Natural killer cell (primary cell): Measurements from ENCODE around the gene ANKRD63. TPM values are rescaled to one million over a fixed set of nuclear protein-coding genes. Genes with fewer than 3 reads are reported as not detected.

Experiments
- ATAC-seq, 3 donors: fragments of 150-1000 bp in 2 of 3; fragments of 200-7000 bp in 1 of 3; cut with Tn5 transposase; 1 replicate in 1 of 3; 2 replicates in 2 of 3; pipeline ENCODE4 v1.10.0; 2021; ENCODE audit warnings: mild to moderate bottlenecking in 2 of 3, moderate library complexity in 2 of 3
- DNase-seq, 2 donors: peaks; one replicate each; pipeline versions ENCODE4 v3.0.0 to v3.0.0-alpha.2; 2013 to 2021; ENCODE audit warnings: mixed read lengths in 1 of 2
- H3K27ac ChIP-seq: one replicate; pipeline ENCODE4 v1.5.1; 2013; ENCODE audit warnings: mild to moderate bottlenecking, low read length
- H3K27me3 ChIP-seq: one replicate; pipeline ENCODE4 v1.6.1; 2013; ENCODE audit warnings: low read length; ENCODE audit not compliant: control insufficient read depth, insufficient read depth
- H3K36me3 ChIP-seq: one replicate; pipeline ENCODE4 v1.6.1; 2013; ENCODE audit warnings: low read length; ENCODE audit not compliant: control insufficient read depth, insufficient read depth
- H3K4me1 ChIP-seq: one replicate; pipeline ENCODE4 v1.6.1; 2013; ENCODE audit warnings: low read length; ENCODE audit not compliant: control insufficient read depth, insufficient read depth
- H3K4me3 ChIP-seq: one replicate; pipeline ENCODE4 v1.5.1; 2013; ENCODE audit warnings: low read length
- H3K9me3 ChIP-seq: one replicate; pipeline ENCODE4 v1.6.1; 2013; ENCODE audit warnings: low read length; ENCODE audit not compliant: control insufficient read depth, insufficient read depth
- H3K27ac Mint-ChIP-seq, 2 donors: one replicate each; pipeline ENCODE4 v1.8.0; 2022; ENCODE audit warnings: mild to moderate bottlenecking in 2 of 2, mixed read lengths in 2 of 2, moderate library complexity in 1 of 2
- H3K27me3 Mint-ChIP-seq, 2 donors: one replicate each; pipeline ENCODE4 v1.8.0; 2022; ENCODE audit warnings: low read depth in 2 of 2, mixed read lengths in 2 of 2
- H3K36me3 Mint-ChIP-seq: one replicate; pipeline ENCODE4 v1.8.0; 2022; ENCODE audit warnings: mixed read lengths
- H3K4me1 Mint-ChIP-seq, 2 donors: one replicate each; pipeline ENCODE4 v1.8.0; 2022; ENCODE audit warnings: mixed read lengths in 2 of 2
- H3K4me3 Mint-ChIP-seq: one replicate; pipeline ENCODE4 v1.8.0; 2022; ENCODE audit warnings: mild to moderate bottlenecking, moderate library complexity, mixed read lengths
- H3K9me3 Mint-ChIP-seq, 2 donors: one replicate each; pipeline ENCODE4 v1.8.0; 2022; ENCODE audit warnings: mixed read lengths in 2 of 2
- CTCF ChIP-seq: fragments of 200-600 bp; IDR thresholded peaks from one replicate; pipeline ENCODE4 v1.8.0; 2022; ENCODE audit warnings: antibody characterized with exemption
- WGBS: methylation state at CpG from one replicate; pipeline ENCODE4 v1.1.7; 2013; ENCODE audit warnings: missing lambda C conversion rate; ENCODE audit not compliant: insufficient coverage; 5-methylcytosine and 5-hydroxymethylcytosine counted together
- intact Hi-C: fragments of 100-400 bp; cut with micrococcal nuclease; formaldehyde crosslinking; loops from one replicate; pipeline ENCODE4 v1.14.2; 2022
- total RNA-seq, 4 donors: library from RNA; stranded (reverse); fragments of 120-200 nt in 1 of 4; gene quantifications; one replicate each; pipeline versions ENCODE4 v1.2.3 to v1.2.4, GENCODE V29; 2013 to 2022

ANKRD63 gene
- total RNA-seq, 3 donors from 2014 or later (not counting 1 experiment from before 2014, with no cell fraction given): not detected

- no peaks in the 10 kb centered on the region for H3K36me3 Mint-ChIP-seq
- no peak for TF ChIP-seq CTCF
- H3K27me3 Mint-ChIP-seq: peaks cover 0 to 2% of the 10 kb centered on the region in 2 donors
- ATAC-seq: no peak
- DNase-seq: no peak
- Histone ChIP-seq H3K4me1 (peaks cover 36% of the 10 kb centered on the region), H3K4me3 (no peak overlapping the region), H3K9me3 (no peaks in the 10 kb centered on the region), H3K27me3 (no peaks in the 10 kb centered on the region), H3K27ac (no peak overlapping the region), H3K36me3 (no peaks in the 10 kb centered on the region)
- H3K4me3 Mint-ChIP-seq: no peak overlapping the region
- WGBS: 87% methylated on average over 7 of the region's 7 CpGs
- intact Hi-C loops: loop anchor here (10.0 kb wide), 1 partner anchor 116 kb away; no protein-coding TSS in a partner anchor
- H3K9me3 Mint-ChIP-seq: no peaks in the 10 kb centered on the region
- no peak overlapping the region for H3K27ac Mint-ChIP-seq
- H3K4me1 Mint-ChIP-seq: peaks cover 22 to 41% of the 10 kb centered on the region in 2 donors
Observed at GRCh38 chr15:40331026-40331425, 48.2 kb upstream of the ANKRD63 start.

GRCh38 chr15:40330368-40330836 lies 47.5 kb upstream of the ANKRD63 start:
- H3K27me3 Mint-ChIP-seq: peaks cover 0 to 2% of the 10 kb centered on the region in 2 donors
- no peak overlapping the region for H3K27ac ChIP-seq
- ATAC-seq (no peak), DNase-seq (no peak)
- H3K36me3 ChIP-seq: no peaks in the 10 kb centered on the region
- no peak for TF ChIP-seq CTCF
- H3K4me3 ChIP-seq: no peak overlapping the region
- no peaks in the 10 kb centered on the region for H3K9me3 Mint-ChIP-seq
- intact Hi-C loops: loop anchor here (10.0 kb wide), 1 partner anchor 116 kb away; no protein-coding TSS in a partner anchor
- no peak overlapping the region for H3K27ac Mint-ChIP-seq
- no peaks in the 10 kb centered on the region for H3K27me3 ChIP-seq
- H3K4me1 Mint-ChIP-seq: peaks cover 23 to 43% of the 10 kb centered on the region in 2 donors
- H3K36me3 Mint-ChIP-seq: no peaks in the 10 kb centered on the region
- no peaks in the 10 kb centered on the region for H3K9me3 ChIP-seq
- WGBS: 77% methylated on average over 5 of the region's 5 CpGs
- H3K4me1 ChIP-seq: peaks cover 37% of the 10 kb centered on the region
- H3K4me3 Mint-ChIP-seq: no peak overlapping the region

GRCh38 chr15:40329804-40330203 lies 46.9 kb upstream of the ANKRD63 start:
- H3K9me3 Mint-ChIP-seq: no peaks in the 10 kb centered on the region
- no peak overlapping the region for H3K4me3 ChIP-seq
- no peak overlapping the region for H3K4me3 Mint-ChIP-seq
- DNase-seq: no peak
- no peaks in the 10 kb centered on the region for H3K9me3 ChIP-seq
- peaks cover 0 to 2% of the 10 kb centered on the region in 2 donors for H3K27me3 Mint-ChIP-seq
- intact Hi-C loops: loop anchor here (10.0 kb wide), 1 partner anchor 115 kb away; no protein-coding TSS in a partner anchor
- TF ChIP-seq CTCF: no peak
- no peaks in the 10 kb centered on the region for H3K27me3 ChIP-seq
- H3K36me3 Mint-ChIP-seq: no peaks in the 10 kb centered on the region
- ATAC-seq: no peak
- H3K27ac Mint-ChIP-seq: no peak overlapping the region
- no peaks in the 10 kb centered on the region for H3K36me3 ChIP-seq
- H3K4me1 ChIP-seq: peaks cover 39% of the 10 kb centered on the region
- no peak overlapping the region for H3K27ac ChIP-seq
- H3K4me1 Mint-ChIP-seq: peaks cover 29 to 49% of the 10 kb centered on the region in 2 donors
- 92% methylated on average over 7 of the region's 7 CpGs for WGBS

GRCh38 chr15:40328751-40329150 lies 45.9 kb upstream of the ANKRD63 start:
- H3K4me3 ChIP-seq: no peak overlapping the region
- Mint-ChIP-seq H3K36me3 (no peaks in the 10 kb centered on the region), H3K4me3 (no peak overlapping the region), H3K27me3 (peaks cover 0 to 2% of the 10 kb centered on the region in 2 donors), H3K4me1 (peaks cover 31 to 41% of the 10 kb centered on the region in 2 donors), H3K27ac (no peak overlapping the region), H3K9me3 (no peaks in the 10 kb centered on the region)
- H3K9me3 ChIP-seq: no peaks in the 10 kb centered on the region
- DNase-seq (no peak), ATAC-seq (no peak)
- H3K36me3 ChIP-seq: no peaks in the 10 kb centered on the region
- no peak overlapping the region for H3K27ac ChIP-seq
- no peak for TF ChIP-seq CTCF
- intact Hi-C loops: no loop called here
- 69% methylated on average over 5 of the region's 5 CpGs for WGBS
- H3K4me1 ChIP-seq: peaks cover 34% of the 10 kb centered on the region
- H3K27me3 ChIP-seq: no peaks in the 10 kb centered on the region
